Stimulated activated CD4-positive, alpha-beta T cell treated with anti-CD3 and anti-CD28 coated beads, Interleukin-4, amount 100 ng/mL, for 1 hour (primary cell): Measurements from ENCODE around the gene RTF1.
A peak's percentile ranks its signal among the peaks of the same experiment; 100 is the strongest.

Source experiments
- DNase-seq: peaks from one replicate; pipeline ENCODE4 v3.0.0-alpha.2; 2020

The RTF1 gene

DNA sequence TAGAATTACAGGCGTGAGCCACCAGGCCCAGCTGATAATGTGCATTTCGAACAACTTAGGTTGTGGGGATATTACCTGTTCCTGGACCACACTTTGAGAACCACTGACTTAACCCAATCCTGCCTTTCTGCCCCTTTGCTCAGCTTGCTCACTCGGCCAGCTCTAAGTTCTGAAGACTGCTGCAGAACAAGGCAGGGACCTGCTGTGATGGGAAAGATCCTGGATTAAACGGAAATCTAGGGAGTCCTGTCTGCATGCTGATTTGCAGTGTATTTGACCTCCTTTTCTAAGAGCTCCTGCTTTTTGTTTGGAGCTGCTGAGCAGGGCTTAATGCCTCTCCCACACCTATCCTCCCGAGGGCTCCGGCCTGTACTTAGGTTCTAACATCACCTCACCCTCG lies 93.8 kb downstream of the RTF1 start:
- DNase-seq, result no peak

DNA sequence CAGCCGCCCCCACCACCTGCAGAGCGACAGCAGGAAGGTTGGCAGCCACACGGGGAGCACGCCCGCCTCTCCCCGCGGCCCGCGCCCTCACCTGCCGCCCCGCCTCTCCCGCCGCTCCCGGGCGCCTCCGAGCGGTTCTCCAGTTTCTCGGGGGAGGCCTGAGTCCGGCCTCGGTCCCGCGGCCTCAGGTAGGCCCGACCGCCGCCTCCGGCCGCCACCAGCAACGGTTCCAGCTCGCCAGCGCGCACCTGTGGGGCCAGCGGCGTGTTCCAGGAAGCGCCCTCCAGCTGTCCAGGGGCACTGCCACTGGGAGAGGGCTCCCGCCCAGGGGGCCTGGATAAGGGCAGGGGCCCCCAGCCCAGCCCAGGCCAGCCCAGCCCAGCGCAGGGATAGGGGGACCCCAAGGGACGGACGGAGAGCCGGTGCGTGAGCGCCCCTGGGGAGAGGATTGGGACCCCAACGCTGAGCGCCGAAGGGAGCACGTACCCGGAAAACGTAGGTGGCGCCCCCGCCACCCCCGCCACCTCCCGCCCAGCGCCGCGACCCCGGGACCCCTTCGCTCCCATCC lies 94.5 kb downstream of the RTF1 start:
- DNase-seq, result no peak

DNA sequence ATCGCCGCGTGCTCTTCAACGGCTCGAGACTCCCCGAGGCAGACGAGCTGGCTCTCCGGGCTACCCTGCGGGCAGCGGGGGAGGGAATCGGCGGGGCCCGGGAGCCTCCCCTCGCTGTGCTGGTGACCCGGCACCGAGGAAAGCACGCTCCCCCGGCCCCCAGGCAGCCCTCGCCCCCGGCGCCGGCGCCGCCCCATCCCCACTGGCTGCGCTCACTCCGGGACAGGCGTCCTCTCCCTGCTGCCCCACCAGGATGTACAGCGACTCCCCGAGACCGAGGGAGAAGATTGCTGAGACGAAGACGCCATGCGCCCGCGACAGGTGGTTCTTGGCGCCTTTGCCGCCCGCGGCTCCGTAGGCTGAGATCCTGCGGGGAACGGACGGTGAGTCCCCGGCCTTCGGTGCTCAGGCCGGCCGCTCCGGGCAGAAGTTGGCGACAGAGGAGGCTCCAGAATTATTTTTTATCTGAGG lies 95.0 kb downstream of the RTF1 start:
- peak; percentile 29 for DNase-seq

DNA sequence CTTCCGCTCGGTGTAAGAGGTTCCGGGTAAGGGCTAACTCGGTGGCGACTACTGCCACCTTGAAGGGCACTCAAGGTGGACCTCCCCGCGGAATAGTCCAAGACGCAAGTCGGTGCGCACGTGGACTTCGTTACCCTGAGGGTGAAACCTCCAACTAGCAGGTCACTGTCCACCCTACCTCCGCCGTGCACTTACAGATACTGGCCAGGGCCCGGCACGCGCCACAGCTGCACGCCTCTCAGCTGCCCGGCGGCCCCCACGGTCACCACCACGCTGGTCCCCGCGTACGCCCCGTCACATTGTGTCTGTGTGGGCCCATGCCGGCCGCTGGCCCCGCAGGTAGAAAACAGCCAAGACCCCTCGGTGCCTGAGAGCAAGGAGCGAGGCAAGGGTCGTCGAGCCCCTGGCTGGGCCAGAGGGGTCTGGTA lies 95.6 kb downstream of the RTF1 start:
- no peak for DNase-seq

DNA sequence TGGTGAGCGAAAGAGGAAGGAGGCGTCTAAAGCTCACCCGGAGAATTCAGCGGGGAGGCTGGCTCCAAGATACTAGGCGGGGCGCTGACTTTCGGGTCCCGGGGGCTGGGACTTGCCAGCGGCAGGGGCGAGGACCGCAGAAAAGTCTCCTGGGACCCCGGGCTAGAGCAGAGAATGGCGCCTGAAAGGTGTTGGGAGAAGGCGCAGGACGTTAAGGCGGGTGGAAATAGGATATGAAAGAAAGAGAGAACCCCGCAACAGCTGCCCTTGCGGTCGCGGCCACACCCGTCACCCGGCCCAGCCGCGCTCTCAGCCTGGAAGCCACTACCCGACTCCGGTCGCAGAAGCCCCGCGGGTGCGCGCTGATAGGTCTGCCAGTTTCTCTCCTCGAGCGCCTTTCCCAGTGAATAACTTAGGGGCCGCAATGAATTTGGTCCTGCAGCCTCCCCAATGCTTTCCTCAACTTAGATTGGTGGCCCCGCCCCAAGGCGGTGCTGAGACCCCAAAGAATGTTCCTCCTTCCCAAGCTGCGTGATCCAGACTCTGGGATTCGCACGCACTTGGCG lies 96.1 kb downstream of the RTF1 start:
- no peak for DNase-seq

DNA sequence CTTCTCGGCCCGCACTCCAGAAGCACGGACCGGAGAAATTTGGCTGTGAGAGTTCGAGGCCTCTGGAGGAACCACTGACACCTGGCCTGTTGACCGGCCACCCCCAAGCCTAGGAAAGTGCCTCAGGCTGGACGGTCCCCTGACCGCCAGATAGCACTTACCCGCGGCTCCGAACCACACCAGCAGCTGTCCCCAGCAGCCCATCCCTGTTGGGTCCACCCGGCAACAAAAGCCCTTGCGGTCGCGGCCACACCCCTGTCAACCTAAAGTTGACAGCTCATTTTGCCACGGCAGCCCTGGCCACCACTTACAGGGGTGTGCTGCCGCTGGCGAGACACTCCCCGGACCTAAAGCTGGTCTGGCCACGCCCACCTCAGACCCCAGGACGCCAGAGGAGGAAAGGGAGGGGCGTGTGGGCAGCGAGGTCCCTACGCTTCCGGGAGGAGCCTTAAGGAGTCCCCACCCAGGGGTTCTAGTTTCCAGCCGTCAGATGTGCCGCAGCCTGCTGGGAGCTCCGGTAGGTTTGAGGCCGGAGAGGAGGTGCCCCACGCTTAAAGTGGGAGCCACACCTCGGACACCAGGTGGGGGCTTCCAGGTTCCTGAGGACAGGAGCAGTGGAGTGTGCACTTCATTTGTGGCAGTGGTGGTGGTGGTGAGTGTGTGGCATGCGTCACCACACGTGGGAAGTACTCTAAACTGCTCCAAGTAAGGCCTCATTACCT lies 96.8 kb downstream of the RTF1 start, which contains the start of gene LTK:
TSS of gene LTK (minus strand) at position 322 of the 722 bp plus-strand sequence. CDS start at position 204, 118 bp downstream.
- DNase-seq, result no peak

DNA sequence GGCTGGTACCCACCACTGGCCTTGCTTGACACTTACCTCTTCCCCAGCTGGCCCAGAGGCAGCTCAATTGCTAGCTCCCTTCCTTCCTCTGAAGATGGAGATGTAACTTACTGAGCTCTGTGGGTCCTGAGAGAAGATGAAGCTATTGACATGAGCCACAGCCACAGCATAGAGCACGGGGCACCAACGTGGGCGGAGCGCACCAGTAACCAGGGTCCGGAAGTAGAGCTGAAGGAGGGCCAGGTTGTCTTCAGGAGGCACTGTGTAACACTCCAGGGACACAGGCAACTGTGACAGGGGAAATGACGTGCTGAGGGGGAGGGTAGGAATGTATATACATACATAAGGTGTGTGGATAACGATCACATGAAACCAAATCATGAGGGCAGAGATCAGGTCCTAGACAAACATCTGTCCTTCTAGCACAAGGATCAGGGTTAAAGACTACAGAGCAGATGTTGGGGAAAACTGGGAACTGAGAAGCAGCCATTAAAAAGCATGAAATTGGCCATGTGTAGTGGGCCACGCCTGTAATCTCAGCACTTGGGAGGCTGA lies 101.1 kb downstream of the RTF1 start:
- DNase-seq, result no peak

DNA sequence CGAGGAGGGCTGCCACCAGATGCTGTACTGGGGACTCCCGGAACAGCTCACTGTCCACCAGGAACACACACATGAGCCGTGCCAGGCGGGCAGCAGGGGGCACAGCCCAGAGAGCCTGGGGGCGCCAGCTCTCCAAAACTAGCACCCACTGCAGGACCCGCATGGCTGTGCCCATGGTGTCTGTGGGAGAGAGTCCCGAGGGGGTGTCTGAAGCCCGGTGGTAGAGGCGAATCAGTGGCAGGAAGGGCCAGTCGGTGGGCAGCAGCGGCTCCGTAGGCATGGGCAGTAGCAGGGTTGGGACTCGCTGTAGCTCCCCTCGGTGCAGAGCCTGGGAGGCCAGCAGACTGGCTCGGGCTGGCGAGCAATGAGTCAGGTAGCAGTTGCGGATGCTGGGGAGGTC lies 103.7 kb downstream of the RTF1 start:
- no peak for DNase-seq

DNA sequence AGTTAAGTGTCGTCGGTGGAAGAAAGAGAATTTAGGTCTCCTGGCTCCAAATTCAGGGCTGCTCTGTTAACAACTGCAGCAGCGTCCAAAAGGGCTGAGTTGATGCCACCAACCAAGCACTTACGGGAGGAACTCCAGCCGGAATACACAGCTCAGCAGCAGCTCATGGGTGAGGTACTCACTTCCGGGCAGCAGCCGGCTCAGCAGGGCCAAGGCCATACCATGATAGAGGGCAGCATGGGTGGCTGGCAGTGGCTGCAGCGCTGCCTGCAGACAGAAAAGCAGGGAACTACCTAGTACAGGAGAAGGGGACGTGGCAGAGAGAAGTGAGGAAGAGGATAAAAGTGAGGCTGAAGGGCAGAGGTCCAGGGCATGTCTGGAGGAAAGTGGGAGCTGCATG lies 104.7 kb downstream of the RTF1 start:
- no peak for DNase-seq

DNA sequence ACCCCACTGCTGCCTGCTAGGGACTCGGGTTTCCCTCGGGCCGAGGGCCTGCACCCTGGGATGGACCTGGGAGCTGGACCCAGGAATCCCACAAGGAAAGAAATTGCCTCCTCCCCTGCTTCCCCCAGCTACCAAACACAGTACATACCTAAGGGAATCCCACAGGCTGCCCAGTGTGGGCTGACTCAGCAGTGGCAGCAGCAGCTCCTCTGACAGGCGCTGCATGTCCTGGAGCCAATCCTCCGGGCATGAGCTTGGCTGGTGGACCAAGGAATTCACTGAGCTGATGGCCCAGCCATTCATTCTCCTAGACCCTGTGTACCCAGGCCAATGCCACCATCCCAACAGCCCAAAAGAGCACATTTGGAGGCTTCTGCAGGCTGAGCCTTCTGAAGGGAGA lies 106.2 kb downstream of the RTF1 start:
- DNase-seq, result no peak

DNA sequence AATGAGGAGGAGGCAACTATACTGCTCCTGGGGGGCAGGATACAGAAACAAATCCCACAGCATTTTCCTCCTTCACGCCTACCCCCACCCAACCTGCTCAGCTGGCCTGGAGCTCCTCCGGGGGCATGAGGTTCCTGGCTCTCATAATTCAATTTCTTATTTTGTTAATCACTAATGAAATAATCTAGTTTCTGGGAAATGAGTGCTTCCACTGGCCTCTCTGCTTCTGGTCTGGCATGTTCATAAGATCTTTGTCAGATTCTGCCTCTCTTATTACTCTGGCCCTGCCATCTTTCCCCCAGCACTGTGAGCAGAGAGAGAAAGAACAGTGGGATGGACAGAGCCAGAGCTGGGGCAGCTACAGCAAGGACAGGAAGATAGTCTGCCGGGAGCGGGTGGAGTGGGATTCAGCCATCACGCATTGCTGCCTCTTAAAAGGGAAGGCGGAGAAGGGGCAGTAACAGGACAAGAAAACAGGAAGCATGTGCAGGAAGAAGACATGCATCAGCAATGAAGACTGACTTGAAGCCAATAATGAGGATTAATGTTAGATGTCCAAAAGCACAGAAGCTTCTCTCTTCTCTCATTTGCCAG lies 113.6 kb downstream of the RTF1 start:
- no peak for DNase-seq
